SHP77 (cell line): Measurements from ENCODE around the gene COL18A1.

Experiments used
- DNase-seq, 2 experiments: peaks; one replicate each; lab custom pipeline; 2025; lab: John Stamatoyannopoulos, UW

COL18A1 gene

GRCh38 chr21:45455674-45456583 is 51.0 kb downstream of the COL18A1 start:
- DNase-seq, result no peak

GRCh38 chr21:45456584-45457160 is 51.7 kb downstream of the COL18A1 start:
- no peak for DNase-seq

GRCh38 chr21:45457161-45457831 is 52.3 kb downstream of the COL18A1 start:
- DNase-seq, result no peak

GRCh38 chr21:45457832-45458172 is 52.8 kb downstream of the COL18A1 start:
- no peak for DNase-seq

GRCh38 chr21:45458281-45459170 is 53.6 kb downstream of the COL18A1 start:
- DNase-seq, result no peak

GRCh38 chr21:45459171-45460010 is 54.4 kb downstream of the COL18A1 start:
- DNase-seq, result no peak

- no peak for DNase-seq
Observed at GRCh38 chr21:45460011-45460565, 55.1 kb downstream of the COL18A1 start.

- no peak for DNase-seq
Observed at GRCh38 chr21:45460611-45461368, 55.8 kb downstream of the COL18A1 start.

- DNase-seq, result no peak
Observed at GRCh38 chr21:45461369-45461750, 56.4 kb downstream of the COL18A1 start.

- no peak for DNase-seq
Observed at GRCh38 chr21:45461806-45462341, 56.9 kb downstream of the COL18A1 start.

DNA sequence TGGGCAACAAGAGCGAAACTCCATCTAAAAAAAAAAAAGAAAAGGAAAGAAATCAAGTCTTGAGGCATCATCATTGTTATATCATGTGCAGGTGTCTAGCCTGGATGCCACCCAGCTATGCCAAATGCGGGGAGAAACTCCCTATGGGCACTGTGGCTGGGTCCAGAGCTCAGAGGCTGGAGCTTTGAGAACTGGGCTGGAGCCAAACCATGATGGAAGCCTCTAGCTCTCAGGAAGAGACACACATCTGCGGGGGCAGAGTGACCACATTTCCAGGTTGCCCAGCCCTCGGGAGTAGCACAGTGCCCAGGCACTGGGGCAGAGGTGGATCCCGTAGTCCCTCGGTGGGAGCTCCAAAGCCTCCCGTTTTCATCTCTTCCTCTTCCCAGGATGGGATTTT is 58.9 kb downstream of the COL18A1 start:
- DNase-seq, result no peak

DNA sequence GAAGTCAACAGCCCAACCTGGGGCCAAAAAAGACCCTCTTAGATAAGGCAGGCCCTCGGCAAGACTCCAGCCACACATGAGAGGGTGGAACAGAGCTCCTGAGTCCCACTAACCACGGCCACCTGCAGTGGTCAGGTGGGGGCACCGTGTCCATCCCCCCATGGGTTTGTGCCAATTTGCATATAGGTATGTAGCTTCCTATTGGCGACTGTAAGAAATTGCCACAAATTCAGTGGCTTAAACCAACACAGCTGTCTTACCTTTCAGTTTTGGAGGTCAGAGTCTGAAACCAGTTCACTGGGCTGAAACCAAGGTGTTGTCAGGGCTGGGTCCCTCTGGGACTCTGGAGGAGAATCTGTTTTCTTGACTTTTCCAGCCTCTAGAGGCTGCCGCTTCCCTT is 59.3 kb downstream of the COL18A1 start:
- no peak for DNase-seq

GRCh38 chr21:45465105-45465504 is 60.1 kb downstream of the COL18A1 start:
- DNase-seq, result no peak

- no peak for DNase-seq
Observed at GRCh38 chr21:45465611-45466329, 60.8 kb downstream of the COL18A1 start.

DNA sequence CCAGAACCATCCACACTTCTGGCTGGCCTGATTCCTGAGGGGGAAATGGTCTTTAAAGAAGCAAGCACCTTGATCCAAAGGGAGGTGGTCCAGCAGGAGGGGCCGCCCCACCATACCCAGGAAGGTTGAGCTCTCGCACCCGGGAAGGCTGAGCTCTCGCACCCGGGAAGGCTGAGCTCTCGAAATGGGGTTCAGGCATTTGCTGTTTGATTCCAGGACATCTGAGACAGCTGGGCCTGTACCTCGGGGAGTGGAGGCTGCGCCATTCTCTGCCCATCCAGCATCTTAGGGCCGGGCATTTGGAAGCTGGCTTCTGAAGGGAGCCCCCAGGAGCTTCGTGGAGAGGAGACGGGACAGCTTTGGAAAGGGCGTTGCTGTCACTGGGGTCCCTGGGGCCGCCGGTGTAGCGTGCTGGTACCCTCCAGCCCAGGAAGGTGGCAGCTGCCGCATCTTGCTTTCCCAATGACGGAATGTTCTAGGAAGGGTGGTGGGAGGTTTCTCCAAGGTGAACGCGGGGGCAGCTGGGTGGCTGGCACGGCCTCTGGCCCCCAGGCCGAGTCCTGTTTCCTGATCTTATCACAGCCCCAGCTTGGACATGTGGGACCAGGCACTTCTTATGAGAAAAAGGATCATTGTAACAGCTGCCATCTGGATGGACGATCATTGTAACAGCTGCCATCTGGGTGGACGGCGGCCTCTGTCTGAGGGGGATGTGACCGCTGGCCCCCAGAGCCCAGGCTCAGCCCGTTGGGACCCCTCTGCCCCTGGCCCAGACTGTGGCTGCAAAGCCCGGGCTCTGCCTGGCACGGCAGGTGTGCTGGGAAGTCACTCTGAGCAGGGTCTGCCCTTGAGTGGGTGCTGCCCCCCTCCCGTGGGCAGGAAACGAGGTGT is 61.6 kb downstream of the COL18A1 start:
- no peak for DNase-seq

- no peak for DNase-seq
Observed at GRCh38 chr21:45467221-45467779, 62.3 kb downstream of the COL18A1 start.

- no peak for DNase-seq
Observed at GRCh38 chr21:45468051-45468970, 63.3 kb downstream of the COL18A1 start.
